CD4-positive, alpha-beta T cell treated with Interleukin-17A for 4 hours (primary cell): ENCODE data around the gene SPRY1.

Source experiments
- DNase-seq: peaks from one replicate; pipeline ENCODE4 v3.0.0-alpha.2; 2020; ENCODE audit warnings: mixed read lengths

The SPRY1 gene

DNA sequence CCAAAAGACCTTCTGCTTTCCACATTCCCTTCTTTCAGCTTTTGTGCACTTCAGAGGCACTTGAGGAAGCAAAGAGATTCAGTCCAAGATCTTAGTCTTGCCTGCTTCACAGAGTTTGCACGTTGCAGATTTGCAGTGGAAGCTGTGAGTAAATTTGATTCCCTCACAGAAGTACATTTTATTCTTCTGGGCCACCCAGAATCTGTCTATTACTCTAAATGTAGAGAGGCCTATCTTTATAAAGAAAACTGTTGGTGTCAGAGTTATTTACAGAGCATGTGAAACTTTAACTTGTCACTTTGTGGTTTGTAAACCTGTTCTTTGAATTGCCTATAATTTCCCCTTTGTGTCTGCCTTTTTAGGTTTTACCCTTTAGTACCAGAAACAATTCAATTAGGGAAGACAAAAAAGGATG lies 15.5 kb downstream of the SPRY1 start:
- DNase-seq, result no peak

DNA sequence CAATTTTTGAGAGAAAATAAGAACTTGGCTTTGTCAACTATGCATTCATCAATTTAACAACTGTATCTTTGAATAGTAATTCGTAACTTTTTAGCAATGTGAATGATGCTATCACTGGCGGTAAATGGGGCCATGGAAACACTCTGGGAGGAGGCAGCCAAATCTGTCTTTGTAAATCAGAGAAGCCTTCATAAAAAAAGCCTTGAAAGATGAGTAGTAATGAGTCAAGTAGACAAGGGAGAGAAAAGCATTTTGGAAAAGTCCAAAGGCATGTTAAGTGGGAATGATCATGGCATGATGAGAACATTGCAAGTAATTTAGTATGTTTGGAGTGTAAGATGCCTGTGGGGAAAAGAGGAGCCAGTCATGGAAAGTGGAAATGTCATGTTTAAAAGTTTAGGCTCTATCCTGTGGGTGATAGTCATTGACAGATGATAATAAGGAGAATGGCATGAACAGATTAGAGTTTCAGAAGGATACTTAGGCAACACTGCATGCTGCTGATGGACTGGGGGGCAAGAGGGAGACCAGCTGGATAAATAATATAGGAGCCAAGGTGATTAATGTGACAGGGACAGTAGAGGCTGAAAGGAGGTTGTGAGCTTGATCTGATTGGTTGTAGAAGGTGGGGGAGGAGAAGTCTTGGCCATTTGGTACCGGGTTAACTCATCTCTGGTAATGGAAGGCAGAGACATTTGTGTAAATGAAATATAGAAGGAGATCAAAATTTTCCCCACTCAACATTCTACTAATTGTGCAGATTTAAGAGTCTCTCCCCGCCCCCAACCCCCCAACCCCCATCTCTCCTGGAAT lies 16.3 kb downstream of the SPRY1 start:
- no peak for DNase-seq

GRCh38 chr4:123415576-123415975 lies 19.0 kb downstream of the SPRY1 start:
- DNase-seq, result no peak

DNA sequence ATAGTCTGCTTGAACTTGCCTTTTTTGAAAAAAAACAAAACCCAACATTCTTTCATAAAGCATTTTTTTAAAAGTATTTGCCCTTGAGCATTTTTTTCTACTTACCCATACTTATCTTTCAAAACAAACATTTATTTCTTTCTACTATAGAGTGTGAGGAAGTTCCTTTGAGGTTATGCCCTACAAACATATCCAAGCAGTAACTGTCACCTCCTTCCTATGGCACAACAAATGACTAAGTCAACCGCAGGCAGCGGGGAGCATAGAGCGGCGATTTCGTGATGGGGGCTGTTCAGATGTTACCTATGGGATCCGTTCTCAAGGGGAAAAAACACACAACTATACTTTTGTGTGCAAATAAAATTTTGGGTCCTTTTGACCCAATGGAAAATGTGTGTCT lies 19.4 kb downstream of the SPRY1 start:
- DNase-seq, result peak; percentile 23

DNA sequence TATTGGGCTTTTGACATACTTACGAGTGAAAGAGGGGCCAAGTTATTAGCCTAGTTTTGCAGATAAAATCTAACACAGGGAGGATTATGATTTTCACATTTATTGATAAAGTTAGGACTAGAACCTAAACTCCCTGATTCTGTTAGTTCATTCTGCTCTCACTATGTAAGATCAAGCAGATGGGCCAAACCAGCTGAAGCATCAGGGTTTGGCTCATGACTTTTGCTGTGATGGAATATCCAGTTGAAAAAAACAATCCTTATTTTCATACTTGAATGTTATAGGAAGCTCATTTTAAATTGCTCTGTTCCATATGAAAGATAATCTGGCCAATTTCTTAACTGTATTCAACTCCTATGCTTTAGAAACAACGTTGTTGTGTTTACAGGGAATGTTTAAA lies 21.2 kb downstream of the SPRY1 start:
- DNase-seq, result no peak

DNA sequence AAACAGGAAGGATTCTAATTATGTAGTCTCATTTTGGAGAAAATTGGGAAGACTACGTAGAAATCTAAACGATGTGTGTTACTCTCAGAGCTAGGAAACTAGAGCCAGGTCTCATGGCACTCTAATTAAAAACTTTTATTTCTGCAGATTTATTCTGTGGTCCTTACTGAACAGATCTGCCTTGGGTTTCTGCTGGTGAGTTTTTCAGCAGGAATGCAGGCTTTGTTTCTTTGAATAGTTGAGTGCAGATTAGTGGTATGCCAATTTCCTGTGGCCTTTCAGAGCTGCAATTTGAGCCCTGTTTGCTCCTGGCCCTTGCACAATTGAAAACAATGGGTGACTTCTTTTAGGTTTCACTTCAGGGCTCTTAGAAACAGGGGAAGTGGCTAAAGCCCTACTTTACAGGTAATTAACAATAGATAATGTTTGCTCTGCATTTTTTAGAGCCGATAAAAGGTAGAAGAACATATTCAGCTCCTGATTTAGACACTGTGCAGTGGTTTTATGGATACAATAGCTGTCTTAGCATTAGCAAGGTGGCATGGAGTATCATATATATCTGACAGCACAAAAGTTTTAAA lies 21.8 kb downstream of the SPRY1 start:
- DNase-seq, result no peak

GRCh38 chr4:123419885-123420755 lies 23.5 kb downstream of the SPRY1 start:
- no peak for DNase-seq

DNA sequence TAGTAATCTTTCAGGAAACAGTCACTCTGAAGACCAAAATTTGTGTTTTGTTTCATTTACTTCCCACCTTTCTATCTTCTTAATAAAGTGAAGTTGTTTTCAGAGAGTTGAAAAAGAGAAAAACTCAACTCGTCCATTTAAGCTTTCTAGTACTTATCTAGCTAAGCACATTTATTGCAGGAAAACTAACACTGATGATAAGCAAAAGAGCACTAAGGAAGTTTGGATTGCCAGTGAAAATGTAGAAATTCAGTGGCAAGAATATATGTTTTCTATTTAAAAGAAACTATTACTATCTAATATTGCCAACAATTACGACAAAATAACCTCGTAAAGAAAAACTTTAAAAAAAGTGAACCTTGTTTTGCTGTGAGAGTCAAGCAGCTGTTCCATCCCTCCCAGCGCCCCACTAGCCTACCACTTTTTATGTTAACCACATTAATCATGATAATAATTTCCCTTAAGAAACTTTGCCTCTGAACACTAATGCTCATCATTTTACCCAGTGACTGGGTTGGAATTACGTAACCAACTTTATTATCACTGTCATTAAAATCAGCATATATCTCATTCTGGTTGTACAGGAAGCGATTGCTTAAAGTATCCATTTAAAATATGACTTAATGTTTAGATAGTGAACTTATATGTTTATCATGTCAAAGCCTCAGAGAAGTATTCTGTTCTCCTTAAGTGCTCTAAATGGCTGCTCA lies 24.8 kb downstream of the SPRY1 start:
- DNase-seq, result peak; percentile 13

GRCh38 chr4:123421937-123422781 lies 25.6 kb downstream of the SPRY1 start:
- DNase-seq, result no peak

- no peak for DNase-seq
Measured at GRCh38 chr4:123423819-123424218, 27.2 kb downstream of the SPRY1 start.

DNA sequence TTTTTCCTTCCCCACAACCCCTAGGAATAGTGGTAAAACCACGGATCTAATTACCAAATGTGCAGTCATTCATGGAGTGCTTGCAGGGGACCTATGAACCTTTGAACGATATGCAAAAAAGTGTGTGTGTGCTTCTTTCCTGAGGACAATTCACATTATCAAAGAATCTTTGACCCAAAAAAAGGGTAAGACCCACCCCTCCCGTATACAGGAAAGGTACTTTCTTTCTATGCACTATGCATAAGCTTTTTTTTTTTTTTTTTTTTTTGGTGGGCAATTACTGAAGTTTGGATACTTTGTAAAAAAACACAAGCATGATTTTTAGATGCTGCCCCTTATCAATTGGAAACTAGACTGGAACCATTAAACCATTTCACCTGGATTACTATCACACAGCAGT lies 31.4 kb downstream of the SPRY1 start:
- no peak for DNase-seq

DNA sequence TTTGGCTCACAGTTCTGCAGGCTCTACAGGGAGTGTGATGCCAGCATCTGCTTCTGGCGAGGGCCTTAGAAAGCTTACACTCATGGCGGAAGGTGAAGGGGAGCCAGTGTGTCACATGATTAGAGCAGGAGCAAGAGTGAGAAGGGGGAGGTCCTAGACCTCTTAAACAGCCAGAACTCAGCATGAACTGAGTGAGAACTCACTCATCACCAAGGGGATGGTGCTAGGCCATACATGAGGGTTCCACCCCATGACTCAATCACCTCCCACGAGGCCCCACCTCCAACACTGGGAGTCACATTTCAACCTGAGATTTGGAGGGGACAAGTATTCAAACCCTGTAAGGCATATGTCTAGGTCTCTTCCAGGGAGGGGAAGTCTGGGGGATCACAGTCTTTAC lies 33.4 kb downstream of the SPRY1 start:
- DNase-seq, result no peak

DNA sequence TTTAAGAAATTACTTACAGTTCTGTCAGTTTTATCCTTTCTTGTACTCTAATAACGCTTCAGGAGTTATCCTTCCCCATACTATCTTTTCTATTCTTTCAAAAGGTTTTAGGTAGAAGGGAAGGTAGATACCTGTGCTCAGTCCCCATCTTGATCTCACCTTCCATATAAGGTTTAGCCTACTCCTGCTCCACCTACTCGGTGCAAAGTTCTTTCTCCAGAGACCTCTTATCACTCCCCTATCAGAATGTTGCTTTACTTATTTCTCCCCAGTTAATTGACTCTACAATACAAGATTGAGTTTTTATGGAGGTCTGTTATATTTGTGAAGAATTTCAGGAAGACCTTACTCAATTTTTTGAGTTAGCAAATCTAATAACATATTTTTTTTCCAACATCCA lies 33.9 kb downstream of the SPRY1 start:
- DNase-seq, result no peak

DNA sequence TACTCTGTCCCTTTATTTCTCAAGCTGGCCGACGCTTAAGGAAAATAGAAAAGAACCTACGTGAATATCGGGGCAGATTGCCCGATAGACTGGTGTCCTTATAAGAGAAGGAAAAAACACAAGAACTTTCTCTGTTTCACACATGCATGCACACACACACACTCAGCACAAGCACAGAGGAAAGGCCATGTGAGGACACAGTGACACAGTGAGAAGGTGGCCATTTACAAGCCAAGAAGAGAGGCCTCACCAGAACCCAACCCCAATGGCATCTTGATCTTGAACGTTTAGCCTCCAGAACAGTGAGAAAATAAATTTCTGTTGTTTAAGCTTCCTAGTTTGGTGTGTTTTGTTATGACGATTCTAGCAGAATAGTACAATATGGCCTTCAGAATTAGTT lies 37.0 kb downstream of the SPRY1 start:
- DNase-seq, result no peak

- no peak for DNase-seq
Measured at GRCh38 chr4:123433976-123434375, 37.4 kb downstream of the SPRY1 start.

DNA sequence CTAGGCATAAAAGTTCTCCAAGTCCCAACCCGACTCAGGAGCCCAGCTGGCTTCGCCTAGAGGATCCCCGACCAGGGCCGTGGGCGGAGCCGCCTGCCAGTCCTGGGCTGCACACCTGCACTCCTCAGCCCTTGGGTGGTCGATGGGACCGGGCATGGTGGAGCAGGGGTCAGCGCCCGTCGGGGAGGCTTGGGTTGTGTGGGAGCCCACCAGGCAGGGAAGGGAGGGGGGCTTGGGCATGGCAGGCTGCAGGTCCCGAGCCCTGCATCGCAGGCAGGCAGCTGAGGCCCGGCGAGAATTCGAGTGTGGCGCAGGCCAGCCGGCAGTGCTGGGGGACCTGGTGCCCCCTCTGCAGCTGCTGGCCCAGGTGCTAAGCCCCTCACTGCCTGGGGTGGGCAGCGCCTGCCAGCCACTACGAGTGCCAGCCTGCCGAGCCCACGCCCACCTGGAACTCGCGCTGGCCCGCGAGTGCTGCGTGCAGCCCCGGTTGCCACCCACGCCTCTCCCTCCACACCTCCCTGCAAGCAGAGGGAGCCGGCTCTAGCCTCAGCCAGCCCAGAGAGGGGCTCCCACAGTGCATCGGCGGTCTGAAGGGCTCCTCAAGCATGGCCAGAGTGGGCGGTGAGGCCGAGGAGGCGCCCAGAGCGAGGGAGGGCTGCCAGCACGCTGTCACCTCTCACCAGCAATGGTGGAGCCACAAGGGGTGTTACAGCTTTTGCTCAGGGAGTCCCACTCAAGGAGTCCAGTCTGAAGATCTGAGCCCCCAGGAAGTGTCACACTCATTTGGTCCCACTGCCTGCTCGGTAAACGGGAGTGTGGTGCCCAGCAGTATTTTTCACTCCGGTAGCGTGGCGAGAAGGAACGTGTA lies 38.9 kb downstream of the SPRY1 start:
- no peak for DNase-seq

GRCh38 chr4:123438031-123438430 lies 41.4 kb downstream of the SPRY1 start:
- DNase-seq, result no peak

- peak; percentile 12 for DNase-seq
Measured at GRCh38 chr4:123443401-123444289, 47.0 kb downstream of the SPRY1 start.

GRCh38 chr4:123444290-123444731 lies 47.7 kb downstream of the SPRY1 start:
- DNase-seq, result peak; percentile 38
